Measurements from ENCODE around the gene TFCP2. TPM values are rescaled to one million over a fixed set of nuclear protein-coding genes. Genes with fewer than 3 reads are reported as not detected.

Gene TFCP2
- polyA plus RNA-seq, 3 donors from 2014 or later = 10.1 to 16.6 (median 11.7) TPM

GRCh38 chr12:51208016-51208660 lies 35.2 kb upstream of the TFCP2 start:
- H3K4me3 Mint-ChIP-seq = no peak overlapping the region
- H3K27me3 Mint-ChIP-seq (ENCODE audit: low read depth in 3 of 3) = peaks cover 0 to 1% (median 0%) of the 10 kb centered on the region in 3 donors
- H3K36me3 Mint-ChIP-seq = peaks cover 0 to 4% (median 4%) of the 10 kb centered on the region in 3 donors
- no peak overlapping the region for H3K27ac Mint-ChIP-seq
- no peak for DNase-seq
- no peaks in the 10 kb centered on the region for H3K9me3 Mint-ChIP-seq
- no peaks in the 10 kb centered on the region for H3K4me1 Mint-ChIP-seq

DNA sequence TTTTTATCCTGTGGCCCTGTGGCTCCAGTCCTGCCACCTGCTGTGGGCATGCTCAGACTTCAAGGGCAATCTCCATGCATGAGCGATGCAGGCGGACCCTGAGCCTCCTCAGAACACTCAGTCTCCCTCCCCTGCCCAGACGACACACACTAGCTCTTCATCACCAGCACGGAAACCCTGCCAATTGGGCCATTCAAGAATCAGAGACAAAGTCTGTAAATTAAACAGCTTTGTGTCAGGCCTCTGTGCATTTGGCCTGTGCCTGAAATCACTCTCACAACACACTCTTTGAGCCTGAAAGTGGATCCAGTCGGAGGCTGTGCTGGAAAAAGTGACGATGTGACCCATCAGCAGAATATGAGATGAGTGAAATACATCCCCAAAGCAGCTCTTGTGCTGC lies 32.4 kb upstream of the TFCP2 start:
- Mint-ChIP-seq H3K27ac (no peak overlapping the region), H3K4me3 (no peak overlapping the region), H3K36me3 (peaks cover 0 to 7% (median 4%) of the 10 kb centered on the region in 3 donors), H3K9me3 (no peaks in the 10 kb centered on the region), H3K4me1 (no peaks in the 10 kb centered on the region), H3K27me3 (ENCODE audit: low read depth in 3 of 3) (no peaks in the 10 kb centered on the region)
- no peak for DNase-seq

- no peak for DNase-seq
- Mint-ChIP-seq H3K4me1 (no peaks in the 10 kb centered on the region), H3K9me3 (no peaks in the 10 kb centered on the region)
These were observed 29.8 kb upstream of the TFCP2 start for GRCh38 chr12:51202718-51203117.

GRCh38 chr12:51200806-51201205 lies 27.9 kb upstream of the TFCP2 start:
- no peaks in the 10 kb centered on the region for H3K4me1 Mint-ChIP-seq
- H3K4me3 Mint-ChIP-seq = no peak overlapping the region
- no peak for DNase-seq
- H3K9me3 Mint-ChIP-seq = no peaks in the 10 kb centered on the region
- H3K27me3 Mint-ChIP-seq (ENCODE audit: low read depth in 3 of 3) = peaks cover 0 to 1% (median 0%) of the 10 kb centered on the region in 3 donors
- H3K27ac Mint-ChIP-seq = no peak overlapping the region
- H3K36me3 Mint-ChIP-seq = peaks cover 0 to 3% (median 0%) of the 10 kb centered on the region in 3 donors

More at GRCh38 chr12:51202718-51203117, 29.8 kb upstream of the TFCP2 start:
- Mint-ChIP-seq H3K27me3 (ENCODE audit: low read depth in 3 of 3) (no peaks in the 10 kb centered on the region), H3K36me3 (peaks cover 0 to 3% (median 0%) of the 10 kb centered on the region in 3 donors), H3K27ac (no peak overlapping the region), H3K4me3 (no peak overlapping the region)

DNA sequence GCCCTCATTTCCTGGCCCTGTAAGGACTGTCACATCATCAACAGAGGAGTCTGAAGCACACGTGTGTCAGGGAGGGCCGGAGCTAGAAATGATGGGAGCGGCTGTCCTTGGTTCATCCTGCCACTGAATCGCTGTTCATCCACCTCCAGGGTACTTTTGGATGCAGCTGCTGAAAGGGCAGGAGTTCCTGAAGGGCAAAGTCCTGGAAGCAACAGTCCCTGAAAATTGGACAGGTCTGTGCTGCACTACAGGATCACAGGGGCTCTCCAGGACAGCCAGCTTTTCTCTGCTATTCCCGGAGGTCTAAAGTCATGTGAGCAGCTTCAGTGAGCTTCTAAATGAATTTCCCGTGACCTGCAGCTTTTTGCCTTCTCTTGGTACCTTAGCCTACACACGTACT lies 27.2 kb upstream of the TFCP2 start:
- Mint-ChIP-seq H3K4me1 (no peaks in the 10 kb centered on the region), H3K36me3 (peaks cover 0 to 3% (median 0%) of the 10 kb centered on the region in 3 donors), H3K27me3 (ENCODE audit: low read depth in 3 of 3) (peaks cover 0 to 1% (median 0%) of the 10 kb centered on the region in 3 donors), H3K9me3 (no peaks in the 10 kb centered on the region), H3K27ac (no peak overlapping the region), H3K4me3 (no peak overlapping the region)
- no peak for DNase-seq

GRCh38 chr12:51199366-51199945 lies 26.5 kb upstream of the TFCP2 start:
- no peaks in the 10 kb centered on the region for H3K9me3 Mint-ChIP-seq
- peaks cover 0 to 3% (median 0%) of the 10 kb centered on the region in 3 donors for H3K36me3 Mint-ChIP-seq
- no peak overlapping the region for H3K4me3 Mint-ChIP-seq
- H3K27ac Mint-ChIP-seq = no peak overlapping the region
- no peak for DNase-seq
- no peaks in the 10 kb centered on the region for H3K4me1 Mint-ChIP-seq
- H3K27me3 Mint-ChIP-seq (ENCODE audit: low read depth in 3 of 3) = peaks cover 0 to 1% (median 0%) of the 10 kb centered on the region in 3 donors

DNA sequence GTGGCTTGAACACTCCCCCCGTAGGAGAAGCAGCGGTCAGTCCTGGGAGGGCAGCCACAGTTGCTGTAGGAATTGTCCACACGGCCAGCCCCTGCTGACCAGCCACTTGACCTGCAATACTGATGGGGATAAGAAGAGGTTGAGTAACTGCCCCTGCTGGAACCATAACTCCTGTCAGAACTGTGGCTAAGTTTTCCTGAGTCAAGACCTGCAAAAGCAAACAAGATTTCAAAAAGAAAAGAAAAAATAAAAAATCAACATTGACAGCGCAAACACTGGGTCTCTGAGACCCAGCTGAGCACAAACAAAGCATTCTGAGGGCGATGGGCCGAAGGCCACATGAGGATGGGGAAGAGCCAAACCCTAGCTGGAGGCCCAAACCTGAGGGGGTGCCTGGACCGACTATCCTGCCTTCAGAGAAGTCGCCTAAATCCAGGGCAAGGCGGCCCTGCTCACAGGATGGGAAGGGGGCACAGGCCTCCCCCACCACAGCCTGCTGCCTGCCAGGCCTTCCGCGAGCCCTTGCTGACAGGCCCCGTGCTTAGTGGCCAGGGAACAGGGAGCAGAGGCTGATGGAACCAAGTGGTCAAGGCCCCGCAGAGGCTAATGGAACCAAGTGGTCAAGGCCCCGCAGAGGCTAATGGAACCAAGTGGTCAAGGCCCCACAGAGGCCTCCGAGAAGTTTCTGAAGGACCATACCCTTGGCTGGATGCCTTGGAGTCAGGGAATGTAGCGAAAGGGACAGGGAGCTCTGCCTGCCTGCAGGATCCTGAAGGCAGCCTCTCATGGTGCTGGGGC lies 25.8 kb upstream of the TFCP2 start:
- Mint-ChIP-seq H3K36me3 (peaks cover 0 to 3% (median 0%) of the 10 kb centered on the region in 3 donors), H3K27me3 (ENCODE audit: low read depth in 3 of 3) (peaks cover 0 to 1% (median 0%) of the 10 kb centered on the region in 3 donors), H3K4me1 (no peaks in the 10 kb centered on the region), H3K4me3 (no peak overlapping the region), H3K9me3 (no peaks in the 10 kb centered on the region), H3K27ac (no peak overlapping the region)
- no peak for DNase-seq

DNA sequence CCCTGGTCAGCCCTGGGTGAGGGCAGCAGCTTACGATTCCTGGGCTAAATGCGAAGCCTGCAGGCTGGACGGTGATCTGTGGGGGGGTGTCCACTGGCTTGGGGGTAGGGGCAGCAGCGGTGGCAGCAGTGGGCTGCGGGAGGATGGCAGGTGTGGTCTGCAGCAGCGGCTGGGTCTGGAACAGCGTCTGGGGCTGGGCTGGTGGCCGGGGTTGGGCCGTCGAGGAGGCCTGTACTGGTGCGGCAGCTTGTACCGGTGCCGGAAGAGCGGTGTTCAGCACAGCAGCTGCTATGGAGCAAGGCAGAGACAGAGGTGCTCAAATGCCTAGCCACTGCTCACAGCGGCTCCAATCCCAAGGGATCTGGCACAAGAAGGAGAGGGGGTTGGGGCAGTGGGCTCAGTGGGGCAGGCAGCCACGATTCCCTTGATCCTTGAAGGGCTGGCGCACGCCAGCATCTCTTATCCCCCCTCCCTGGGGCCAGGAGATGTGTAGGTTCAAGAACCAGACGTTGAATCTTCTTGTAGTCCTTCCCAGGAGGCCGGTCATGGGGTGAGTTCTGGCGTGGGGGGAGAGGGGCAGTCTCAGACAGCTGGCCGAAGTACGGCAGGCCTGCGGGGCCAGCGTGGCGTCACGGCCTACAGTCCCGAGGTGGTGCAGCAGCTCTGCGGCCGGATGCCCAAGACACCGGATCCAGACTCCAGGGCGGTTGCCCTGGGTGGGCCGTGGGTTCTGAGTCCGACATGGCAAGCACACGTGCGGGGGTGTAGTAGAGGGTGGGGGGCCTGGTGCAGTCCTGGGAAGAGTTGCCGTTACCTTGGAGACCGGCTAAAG lies 25.0 kb upstream of the TFCP2 start:
- Mint-ChIP-seq H3K36me3 (peaks cover 0 to 1% (median 0%) of the 10 kb centered on the region in 3 donors), H3K9me3 (no peaks in the 10 kb centered on the region), H3K27me3 (ENCODE audit: low read depth in 3 of 3) (peaks cover 0 to 1% (median 0%) of the 10 kb centered on the region in 3 donors), H3K4me1 (no peaks in the 10 kb centered on the region), H3K4me3 (no peak overlapping the region), H3K27ac (no peak overlapping the region)
- no peak for DNase-seq

DNA sequence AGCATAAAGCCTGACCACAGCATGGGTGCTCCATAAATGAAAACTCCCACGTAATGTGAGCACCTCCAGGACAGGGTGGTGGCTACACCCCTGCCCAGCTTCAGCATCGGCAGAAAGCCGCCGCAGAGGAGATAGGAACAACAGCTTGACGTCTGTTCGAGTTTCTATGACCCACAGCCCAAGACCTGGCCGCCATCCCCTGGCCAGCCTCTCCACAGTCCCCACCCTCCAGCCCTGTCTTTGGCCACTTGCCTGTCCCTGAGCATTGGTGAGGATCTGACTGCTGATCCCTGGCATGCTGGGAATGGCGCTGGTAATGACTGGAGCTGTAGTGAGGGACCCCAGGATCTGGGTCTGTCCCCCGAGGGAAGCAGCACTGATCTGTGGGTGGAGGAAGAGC lies 23.6 kb upstream of the TFCP2 start:
- Mint-ChIP-seq H3K27me3 (ENCODE audit: low read depth in 3 of 3) (peaks cover 0 to 1% (median 0%) of the 10 kb centered on the region in 3 donors), H3K4me3 (no peak overlapping the region), H3K9me3 (no peaks in the 10 kb centered on the region), H3K36me3 (no peaks in the 10 kb centered on the region), H3K27ac (no peak overlapping the region), H3K4me1 (no peaks in the 10 kb centered on the region)
- DNase-seq = no peak

DNA sequence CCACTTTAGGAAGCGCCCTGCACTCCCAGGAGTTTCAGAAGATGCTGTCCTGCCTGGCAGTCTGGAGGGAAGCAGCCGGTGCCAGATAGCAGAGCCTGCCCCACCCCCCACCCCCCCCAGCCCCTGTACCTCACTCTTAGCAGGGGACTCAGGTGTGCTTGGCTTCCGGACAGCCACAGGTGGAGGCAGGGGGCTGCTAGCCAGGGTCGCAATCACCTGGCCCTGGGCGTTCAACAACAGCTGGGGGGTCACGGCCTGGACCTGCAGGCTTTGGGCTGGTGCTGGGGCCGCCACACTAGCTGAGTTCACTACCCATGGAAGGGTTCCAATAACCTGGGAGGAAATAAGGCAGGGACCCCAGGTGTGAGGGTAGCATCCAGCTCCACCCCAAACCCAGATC lies 22.9 kb upstream of the TFCP2 start:
- no peaks in the 10 kb centered on the region for H3K4me1 Mint-ChIP-seq
- H3K36me3 Mint-ChIP-seq = peaks cover 0 to 3% (median 0%) of the 10 kb centered on the region in 3 donors
- peaks cover 0 to 1% (median 0%) of the 10 kb centered on the region in 3 donors for H3K27me3 Mint-ChIP-seq (ENCODE audit: low read depth in 3 of 3)
- no peaks in the 10 kb centered on the region for H3K9me3 Mint-ChIP-seq
- H3K27ac Mint-ChIP-seq = no peak overlapping the region
- no peak overlapping the region for H3K4me3 Mint-ChIP-seq
- no peak for DNase-seq

DNA sequence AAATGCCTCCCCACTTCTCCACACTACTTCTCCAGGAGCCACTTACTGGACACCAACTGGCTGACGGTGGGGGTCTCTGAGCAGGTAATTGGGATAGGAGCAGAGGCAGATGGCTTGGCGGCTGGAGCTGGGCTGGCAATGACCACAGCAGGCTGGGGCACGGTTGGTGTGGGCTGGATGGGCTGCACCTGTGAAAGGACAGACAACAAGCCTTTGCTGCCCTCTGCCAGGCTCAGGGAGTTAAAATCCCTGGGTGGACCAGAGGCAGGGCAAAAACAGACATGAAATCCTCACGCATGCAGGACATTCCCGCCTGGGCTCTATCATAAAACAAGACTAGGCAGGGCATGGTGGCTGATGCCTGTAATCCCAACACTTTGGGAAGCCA lies 19.3 kb upstream of the TFCP2 start:
- no peaks in the 10 kb centered on the region for H3K4me1 Mint-ChIP-seq
- H3K36me3 Mint-ChIP-seq = peaks cover 0 to 4% (median 4%) of the 10 kb centered on the region in 3 donors
- H3K27ac Mint-ChIP-seq = no peak overlapping the region
- H3K27me3 Mint-ChIP-seq (ENCODE audit: low read depth in 3 of 3) = peaks cover 0 to 1% (median 0%) of the 10 kb centered on the region in 3 donors
- no peaks in the 10 kb centered on the region for H3K9me3 Mint-ChIP-seq
- H3K4me3 Mint-ChIP-seq = no peak overlapping the region
- no peak for DNase-seq

GRCh38 chr12:51191516-51192283 lies 18.8 kb upstream of the TFCP2 start:
- no peak overlapping the region for H3K4me3 Mint-ChIP-seq
- no peaks in the 10 kb centered on the region for H3K4me1 Mint-ChIP-seq
- peaks cover 0 to under 1% (median 0%) of the 10 kb centered on the region in 3 donors for H3K27me3 Mint-ChIP-seq (ENCODE audit: low read depth in 3 of 3)
- peaks cover 0 to 4% (median 4%) of the 10 kb centered on the region in 3 donors for H3K36me3 Mint-ChIP-seq
- no peak for DNase-seq
- no peaks in the 10 kb centered on the region for H3K9me3 Mint-ChIP-seq
- no peak overlapping the region for H3K27ac Mint-ChIP-seq

DNA sequence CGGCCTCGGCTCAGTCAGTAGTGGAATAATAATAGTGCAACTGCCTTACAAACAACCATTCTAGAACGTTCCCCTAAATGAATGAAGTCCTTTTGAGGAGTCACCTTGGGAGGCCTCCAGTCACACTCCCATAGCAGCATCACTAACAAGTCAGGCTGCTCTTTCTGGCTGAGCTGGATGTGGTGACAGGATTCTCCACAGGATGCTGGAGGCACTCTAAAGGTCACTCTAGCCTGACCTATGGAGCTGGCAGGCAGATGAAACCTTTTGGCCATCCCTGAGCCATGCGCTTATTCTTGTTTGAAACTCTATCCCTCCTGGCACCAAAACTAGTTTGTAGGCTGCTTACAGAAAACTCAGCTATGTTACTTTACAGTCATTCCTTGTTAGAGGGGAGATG lies 17.9 kb upstream of the TFCP2 start:
- no peak overlapping the region for H3K27ac Mint-ChIP-seq
- no peak for DNase-seq
- H3K9me3 Mint-ChIP-seq = no peaks in the 10 kb centered on the region
- no peaks in the 10 kb centered on the region for H3K4me1 Mint-ChIP-seq
- H3K36me3 Mint-ChIP-seq = peaks cover 0 to 4% (median 4%) of the 10 kb centered on the region in 3 donors
- H3K27me3 Mint-ChIP-seq (ENCODE audit: low read depth in 3 of 3) = no peaks in the 10 kb centered on the region
- H3K4me3 Mint-ChIP-seq = no peak overlapping the region

Data from immature natural killer cell (primary cell).